Urinary bladder (tissue), 4 donors: Measurements from ENCODE around the gene CEP97. TPM values are rescaled to one million over a fixed set of nuclear protein-coding genes. Genes with fewer than 3 reads are reported as not detected.

Source experiments
- DNase-seq: peaks from one replicate; pipeline ENCODE4 v3.0.0-alpha.2; 2015; ENCODE audit errors: extremely low spot score
- H3K27ac ChIP-seq: one replicate; pipeline ENCODE4 v1.5.1; 2013; ENCODE audit warnings: low read depth, mild to moderate bottlenecking, moderate library complexity
- H3K36me3 ChIP-seq: one replicate; pipeline ENCODE4 v1.6.1; 2013; ENCODE audit warnings: mild to moderate bottlenecking, moderate library complexity; ENCODE audit not compliant: insufficient read depth
- H3K4me1 ChIP-seq: one replicate; pipeline ENCODE4 v1.6.1; 2013; ENCODE audit warnings: mild to moderate bottlenecking, moderate library complexity; ENCODE audit not compliant: insufficient read depth
- H3K4me3 ChIP-seq: one replicate; pipeline ENCODE4 v1.5.1; 2013; ENCODE audit warnings: low read depth, low read length
- WGBS: extraction: QIAGEN DNeasy Blood & Tissue Kit; methylation state at CpG from one replicate; pipeline ENCODE4 v1.1.7; 2013; 5-methylcytosine and 5-hydroxymethylcytosine counted together
- polyA plus RNA-seq: library from polyadenylated mRNA; stranded (reverse); fragments of 200-250 nt; gene quantifications from one replicate; pipeline ENCODE4 v1.2.3, GENCODE V29; 2013
- total RNA-seq: library from RNA; depleted of rRNA; stranded (reverse); fragments of >200 nt; gene quantifications from one replicate; pipeline ENCODE4 v1.2.3, GENCODE V29; 2014
- donor health status: healthy with polysubstance abuse.
- donor health status: healthy.

Gene CEP97
- total and polyA plus RNA-seq, 2 donors = 3.4 to 34.4 TPM

- no peak for DNase-seq
- H3K36me3 ChIP-seq = no peaks in the 10 kb centered on the region
- no peaks in the 10 kb centered on the region for H3K4me1 ChIP-seq
- no peak overlapping the region for H3K4me3 ChIP-seq
- WGBS = 81% methylated on average over 9 of the region's 9 CpGs
- no peak overlapping the region for H3K27ac ChIP-seq
Measured at GRCh38 chr3:101803173-101803782, 78.9 kb downstream of the CEP97 start.

GRCh38 chr3:101803939-101804338 lies 79.5 kb downstream of the CEP97 start:
- 93% methylated on average over 3 of the region's 3 CpGs for WGBS
- no peaks in the 10 kb centered on the region for H3K36me3 ChIP-seq
- no peak overlapping the region for H3K4me3 ChIP-seq
- H3K27ac ChIP-seq = no peak overlapping the region
- no peak for DNase-seq
- H3K4me1 ChIP-seq = no peaks in the 10 kb centered on the region

- Histone ChIP-seq H3K36me3 (no peaks in the 10 kb centered on the region), H3K4me1 (no peaks in the 10 kb centered on the region), H3K27ac (no peak overlapping the region), H3K4me3 (no peak overlapping the region)
- 96% methylated on average over 1 of the region's 1 CpG for WGBS
- no peak for DNase-seq
Measured at GRCh38 chr3:101806491-101806890, 82.1 kb downstream of the CEP97 start.

GRCh38 chr3:101807888-101808287 lies 83.5 kb downstream of the CEP97 start:
- DNase-seq = no peak
- no peak overlapping the region for H3K27ac ChIP-seq
- H3K36me3 ChIP-seq = no peaks in the 10 kb centered on the region
- 96% methylated on average over 2 of the region's 2 CpGs for WGBS
- H3K4me1 ChIP-seq = no peaks in the 10 kb centered on the region
- H3K4me3 ChIP-seq = no peak overlapping the region

- H3K4me3 ChIP-seq = no peak overlapping the region
- no peaks in the 10 kb centered on the region for H3K4me1 ChIP-seq
- no peak overlapping the region for H3K27ac ChIP-seq
- DNase-seq = no peak
- H3K36me3 ChIP-seq = no peaks in the 10 kb centered on the region
Measured at GRCh38 chr3:101809178-101810021, 85.0 kb downstream of the CEP97 start.

- H3K4me1 ChIP-seq = no peaks in the 10 kb centered on the region
- H3K4me3 ChIP-seq = no peak overlapping the region
- no peak for DNase-seq
- H3K36me3 ChIP-seq = no peaks in the 10 kb centered on the region
- no peak overlapping the region for H3K27ac ChIP-seq
Measured at GRCh38 chr3:101810022-101810418, 85.6 kb downstream of the CEP97 start.

GRCh38 chr3:101811875-101812274 lies 87.5 kb downstream of the CEP97 start:
- Histone ChIP-seq H3K27ac (no peak overlapping the region), H3K4me1 (no peaks in the 10 kb centered on the region), H3K36me3 (no peaks in the 10 kb centered on the region), H3K4me3 (no peak overlapping the region)
- 94% methylated on average over 2 of the region's 2 CpGs for WGBS
- no peak for DNase-seq

GRCh38 chr3:101812895-101813294 lies 88.5 kb downstream of the CEP97 start:
- Histone ChIP-seq H3K4me3 (no peak overlapping the region), H3K4me1 (no peaks in the 10 kb centered on the region), H3K36me3 (no peaks in the 10 kb centered on the region), H3K27ac (no peak overlapping the region)
- DNase-seq = no peak

GRCh38 chr3:101813817-101814440 lies 89.5 kb downstream of the CEP97 start:
- 60% methylated on average over 7 of the region's 7 CpGs for WGBS
- Histone ChIP-seq H3K27ac (no peak overlapping the region), H3K4me3 (no peak overlapping the region), H3K36me3 (no peaks in the 10 kb centered on the region), H3K4me1 (no peaks in the 10 kb centered on the region)
- DNase-seq = no peak

GRCh38 chr3:101814835-101815234 lies 90.4 kb downstream of the CEP97 start:
- H3K4me1 ChIP-seq = no peaks in the 10 kb centered on the region
- DNase-seq = no peak
- WGBS = 74% methylated on average over 3 of the region's 3 CpGs
- H3K36me3 ChIP-seq = no peaks in the 10 kb centered on the region
- no peak overlapping the region for H3K27ac ChIP-seq
- H3K4me3 ChIP-seq = no peak overlapping the region

GRCh38 chr3:101816215-101817149 lies 92.1 kb downstream of the CEP97 start:
- Histone ChIP-seq H3K36me3 (no peaks in the 10 kb centered on the region), H3K27ac (no peak overlapping the region), H3K4me1 (no peaks in the 10 kb centered on the region), H3K4me3 (no peak overlapping the region)
- 61% methylated on average over 4 of the region's 4 CpGs for WGBS
- no peak for DNase-seq

- 94% methylated on average over 5 of the region's 5 CpGs for WGBS
- Histone ChIP-seq H3K36me3 (no peaks in the 10 kb centered on the region), H3K27ac (no peak overlapping the region), H3K4me3 (no peak overlapping the region), H3K4me1 (no peaks in the 10 kb centered on the region)
- no peak for DNase-seq
Measured at GRCh38 chr3:101817992-101818391, 93.6 kb downstream of the CEP97 start.

- 91% methylated on average over 2 of the region's 2 CpGs for WGBS
- Histone ChIP-seq H3K27ac (no peak overlapping the region), H3K4me1 (no peaks in the 10 kb centered on the region), H3K36me3 (no peaks in the 10 kb centered on the region), H3K4me3 (no peak overlapping the region)
- DNase-seq = no peak
Measured at GRCh38 chr3:101819649-101820206, 95.3 kb downstream of the CEP97 start.
